H9 (cell line): ENCODE data around the gene NUDT7. TPM values are rescaled to one million over a fixed set of nuclear protein-coding genes. Genes with fewer than 3 reads are reported as not detected.

Experiments used
- DNase-seq: peaks from one replicate; pipeline ENCODE4 v3.0.0-alpha.2; 2017
- H2AFZ ChIP-seq: one replicate; pipeline ENCODE4 v1.6.1; 2013; ENCODE audit warnings: mild to moderate bottlenecking, low read length, control low read depth, moderate library complexity
- H2AK5ac ChIP-seq: 2 replicates; pipeline ENCODE4 v1.6.1; 2013; ENCODE audit warnings: low read length, control low read depth, mixed read lengths; ENCODE audit not compliant: insufficient read length
- H2BK120ac ChIP-seq: one replicate; pipeline ENCODE4 v1.6.1; 2013; ENCODE audit warnings: low read depth, mild to moderate bottlenecking, low read length, control low read depth, inconsistent platforms; ENCODE audit not compliant: poor library complexity, severe bottlenecking
- H2BK12ac ChIP-seq: 2 replicates; pipeline ENCODE4 v1.6.1; 2013; ENCODE audit warnings: low read length, control low read depth, mixed read lengths, low read depth; ENCODE audit not compliant: insufficient read length
- H2BK15ac ChIP-seq: 2 replicates; pipeline ENCODE4 v1.6.1; 2013; ENCODE audit warnings: low read depth, low read length, control low read depth
- H2BK20ac ChIP-seq: one replicate; pipeline ENCODE4 v1.6.1; 2013; ENCODE audit warnings: low read depth, mild to moderate bottlenecking, low read length, control low read depth, inconsistent platforms; ENCODE audit not compliant: poor library complexity, severe bottlenecking
- H2BK5ac ChIP-seq: 2 replicates; pipeline ENCODE4 v1.6.1; 2013; ENCODE audit warnings: low read length, control low read depth, mixed read lengths; ENCODE audit not compliant: insufficient read length
- H3K14ac ChIP-seq: 2 replicates; pipeline ENCODE4 v1.6.1; 2013; ENCODE audit warnings: low read length, control low read depth; ENCODE audit not compliant: insufficient read depth
- H3K18ac ChIP-seq: 2 replicates; pipeline ENCODE4 v1.6.1; 2013; ENCODE audit warnings: low read depth, mild to moderate bottlenecking, mixed read lengths, low read length, control low read depth; ENCODE audit not compliant: insufficient read length
- H3K23ac ChIP-seq: 2 replicates; pipeline ENCODE4 v1.6.1; 2013; ENCODE audit warnings: low read length, control low read depth, mixed read lengths, low read depth; ENCODE audit not compliant: insufficient read length
- H3K23me2 ChIP-seq: 2 replicates; pipeline ENCODE4 v1.6.1; 2013; ENCODE audit warnings: low read depth, mild to moderate bottlenecking, mixed read lengths, low read length, control low read depth; ENCODE audit not compliant: insufficient read length, poor library complexity, severe bottlenecking
- H3K27ac ChIP-seq: 2 replicates; pipeline ENCODE4 v1.5.1; 2013; ENCODE audit warnings: low read length, control low read depth, mixed read lengths, low read depth; ENCODE audit not compliant: insufficient read length
- H3K27me3 ChIP-seq: 2 replicates; pipeline ENCODE4 v1.6.1; 2013; ENCODE audit warnings: low read length, control low read depth, inconsistent platforms; ENCODE audit not compliant: insufficient read depth
- H3K4ac ChIP-seq: 2 replicates; pipeline ENCODE4 v1.6.1; 2013; ENCODE audit warnings: low read depth, mild to moderate bottlenecking, control low read depth, inconsistent platforms, low read length, moderate library complexity
- H3K4me1 ChIP-seq: 2 replicates; pipeline ENCODE4 v1.6.1; 2013; ENCODE audit warnings: low read length, control low read depth, inconsistent platforms; ENCODE audit not compliant: insufficient read depth
- H3K4me2 ChIP-seq: 2 replicates; pipeline ENCODE4 v1.6.1; 2013; ENCODE audit warnings: low read length, control low read depth, mixed read lengths; ENCODE audit not compliant: insufficient read length, insufficient read depth
- H3K56ac ChIP-seq: 2 replicates; pipeline ENCODE4 v1.6.1; 2013; ENCODE audit warnings: low read depth, mild to moderate bottlenecking, mixed read lengths, low read length, control low read depth; ENCODE audit not compliant: insufficient read length
- H3K79me1 ChIP-seq: 2 replicates; pipeline ENCODE4 v1.6.1; 2013; ENCODE audit warnings: low read depth, mild to moderate bottlenecking, moderate library complexity, low read length, control low read depth, inconsistent platforms; ENCODE audit not compliant: insufficient read depth, poor library complexity, severe bottlenecking
- H3K79me2 ChIP-seq: 2 replicates; pipeline ENCODE4 v1.6.1; 2013; ENCODE audit warnings: low read length, control low read depth, inconsistent platforms; ENCODE audit not compliant: insufficient read depth
- H3K9ac ChIP-seq: 2 replicates; pipeline ENCODE4 v1.6.1; 2013; ENCODE audit warnings: low read length, control low read depth, mixed read lengths; ENCODE audit not compliant: insufficient read length; ENCODE audit errors: extremely low read depth
- H3K9me3 ChIP-seq: one replicate; pipeline ENCODE4 v1.6.1; 2013; ENCODE audit warnings: low read depth, low read length, inconsistent platforms; ENCODE audit not compliant: control insufficient read depth
- H3T11ph ChIP-seq: one replicate; pipeline ENCODE4 v1.6.1; 2013; ENCODE audit warnings: mild to moderate bottlenecking, low read length, control low read depth, inconsistent platforms
- H4K20me1 ChIP-seq: one replicate; pipeline ENCODE4 v1.6.1; 2013; ENCODE audit not compliant: control insufficient read depth, insufficient read length, insufficient read depth
- H4K5ac ChIP-seq: 2 replicates; pipeline ENCODE4 v1.6.1; 2013; ENCODE audit warnings: low read depth, mild to moderate bottlenecking, mixed read lengths, low read length, control low read depth; ENCODE audit not compliant: insufficient read length
- H4K8ac ChIP-seq: replicated peaks from 2 replicates; pipeline ENCODE4 v1.6.1; 2013; ENCODE audit warnings: low read length, control low read depth, mixed read lengths, low read depth; ENCODE audit not compliant: insufficient read length
- H4K91ac ChIP-seq: 2 replicates; pipeline ENCODE4 v1.6.1; 2013; ENCODE audit warnings: low read depth, mild to moderate bottlenecking, moderate library complexity, mixed read lengths, low read length, control low read depth; ENCODE audit not compliant: insufficient read length
- H3K27ac Mint-ChIP-seq, 3 experiments: 2 replicates in 2 of 3; 3 replicates in 1 of 3; pipeline ENCODE4 v1.8.0; 2020 to 2021; ENCODE audit warnings: mixed read lengths in 3 of 3, mild to moderate bottlenecking in 1 of 3, moderate library complexity in 1 of 3
- H3K27me3 Mint-ChIP-seq: 2 replicates; pipeline ENCODE4 v1.8.0; 2021; ENCODE audit warnings: low read depth, mild to moderate bottlenecking, moderate library complexity, mixed read lengths
- H3K36me3 Mint-ChIP-seq, 3 experiments: 2 replicates in 2 of 3; 3 replicates in 1 of 3; pipeline ENCODE4 v1.8.0; 2020 to 2021; ENCODE audit warnings: low read depth in 3 of 3, mixed read lengths in 3 of 3; ENCODE audit not compliant: insufficient read depth in 1 of 3
- H3K4me1 Mint-ChIP-seq, 2 experiments: 2 replicates each; pipeline ENCODE4 v1.8.0; 2020; ENCODE audit warnings: mixed read lengths in 2 of 2
- H3K4me3 Mint-ChIP-seq, 2 experiments: 2 replicates in 1 of 2; 3 replicates in 1 of 2; pipeline ENCODE4 v1.8.0; 2020 to 2021; ENCODE audit warnings: mild to moderate bottlenecking in 2 of 2, mixed read lengths in 2 of 2, moderate library complexity in 1 of 2
- H3K9me3 Mint-ChIP-seq, 2 experiments: 2 replicates in 1 of 2; 3 replicates in 1 of 2; pipeline ENCODE4 v1.8.0; 2020; ENCODE audit warnings: mild to moderate bottlenecking in 2 of 2, mixed read lengths in 2 of 2, moderate library complexity in 1 of 2
- CTCF ChIP-seq: fragments of 200-600 bp; sonication (generic); conservative IDR thresholded peaks from 3 replicates; pipeline ENCODE4 v1.8.0; 2021; ENCODE audit warnings: antibody characterized with exemption, mild to moderate bottlenecking
- WGBS: extraction: QIAGEN DNeasy Blood & Tissue Kit; methylation state at CpG from one replicate; pipeline ENCODE4 v1.1.7; 2013; ENCODE audit warnings: missing lambda C conversion rate, low lambda C conversion rate, mixed read lengths; ENCODE audit not compliant: insufficient read length; ENCODE audit errors: extremely low coverage; 5-methylcytosine and 5-hydroxymethylcytosine counted together
- total RNA-seq: library from RNA; stranded (reverse); gene quantifications from 2 replicates; pipeline ENCODE4 v1.2.1, GENCODE V29; 2021

Gene NUDT7
- total RNA-seq, 1 experiment from 2014 or later, result 6.8 TPM

DNA sequence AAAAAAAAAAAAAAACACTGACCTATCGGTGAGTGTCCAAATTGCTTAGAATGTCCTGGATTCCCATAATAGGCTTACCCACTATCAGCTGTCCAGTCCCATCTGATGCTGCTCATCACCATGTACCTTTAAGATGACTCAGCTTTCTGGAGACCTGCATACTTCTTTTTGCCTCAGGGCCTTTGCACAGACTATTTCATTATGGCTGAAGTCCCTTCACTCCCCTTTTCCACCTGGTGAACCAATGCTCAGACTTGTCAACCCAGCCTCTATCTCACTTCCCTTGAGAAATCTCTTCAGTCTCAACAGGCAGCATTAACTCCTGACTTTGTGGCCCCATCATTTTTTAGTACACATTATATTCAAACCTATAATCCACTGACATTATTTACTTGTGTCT lies 29.7 kb upstream of the NUDT7 start:
- Histone ChIP-seq H2AK5ac (no peak overlapping the region), H3T11ph (no peak overlapping the region), H3K4me2 (no peak overlapping the region), H3K23me2 (no peaks in the 10 kb centered on the region), H2AFZ (no peak overlapping the region), H3K56ac (no peak overlapping the region), H3K23ac (no peak overlapping the region), H3K79me1 (no peaks in the 10 kb centered on the region), H2BK15ac (no peak overlapping the region), H3K27me3 (no peaks in the 10 kb centered on the region), H4K5ac (no peak overlapping the region), H3K27ac (no peak overlapping the region), H2BK12ac (no peak overlapping the region), H3K9me3 (no peaks in the 10 kb centered on the region), H4K20me1 (no peaks in the 10 kb centered on the region), H3K18ac (no peak overlapping the region), H3K4me1 (no peaks in the 10 kb centered on the region), H4K8ac (no peak overlapping the region), H3K14ac (no peak overlapping the region), H3K79me2 (no peaks in the 10 kb centered on the region), H2BK120ac (no peak overlapping the region), H4K91ac (no peak overlapping the region), H2BK5ac (no peak overlapping the region), H3K4ac (no peak overlapping the region), H3K9ac (no peak overlapping the region), H2BK20ac (no peak overlapping the region)
- H3K36me3 Mint-ChIP-seq, result no peaks in the 10 kb centered on the region
- no peak overlapping the region for H3K27ac Mint-ChIP-seq
- no CpG with 5 or more reads among the region's 1 CpG for WGBS
- no peaks in the 10 kb centered on the region for H3K9me3 Mint-ChIP-seq
- H3K4me1 Mint-ChIP-seq, result 0 out of 4 replicates have a peak, but pooled peaks cover 0 to 5% of the 10 kb centered on the region in 2 experiments
- no peak for TF ChIP-seq CTCF
- no peak overlapping the region for H3K4me3 Mint-ChIP-seq
- DNase-seq, result no peak
- no peaks in the 10 kb centered on the region; the same call in 1 of the 2 replicates for H3K27me3 Mint-ChIP-seq
